H9 (cell line): ENCODE data around the gene AKAP9. TPM values are rescaled to one million over a fixed set of nuclear protein-coding genes. Genes with fewer than 3 reads are reported as not detected.
A peak's percentile ranks its signal among the peaks of the same experiment; 100 is the strongest.

Experiments used
- DNase-seq: peaks from one replicate; pipeline ENCODE4 v3.0.0-alpha.2; 2017
- H2AFZ ChIP-seq: one replicate; pipeline ENCODE4 v1.6.1; 2013; ENCODE audit warnings: mild to moderate bottlenecking, low read length, control low read depth, moderate library complexity
- H2AK5ac ChIP-seq: 2 replicates; pipeline ENCODE4 v1.6.1; 2013; ENCODE audit warnings: low read length, control low read depth, mixed read lengths; ENCODE audit not compliant: insufficient read length
- H2BK120ac ChIP-seq: one replicate; pipeline ENCODE4 v1.6.1; 2013; ENCODE audit warnings: low read depth, mild to moderate bottlenecking, low read length, control low read depth, inconsistent platforms; ENCODE audit not compliant: poor library complexity, severe bottlenecking
- H2BK12ac ChIP-seq: 2 replicates; pipeline ENCODE4 v1.6.1; 2013; ENCODE audit warnings: low read length, control low read depth, mixed read lengths, low read depth; ENCODE audit not compliant: insufficient read length
- H2BK15ac ChIP-seq: 2 replicates; pipeline ENCODE4 v1.6.1; 2013; ENCODE audit warnings: low read depth, low read length, control low read depth
- H2BK20ac ChIP-seq: one replicate; pipeline ENCODE4 v1.6.1; 2013; ENCODE audit warnings: low read depth, mild to moderate bottlenecking, low read length, control low read depth, inconsistent platforms; ENCODE audit not compliant: poor library complexity, severe bottlenecking
- H2BK5ac ChIP-seq: 2 replicates; pipeline ENCODE4 v1.6.1; 2013; ENCODE audit warnings: low read length, control low read depth, mixed read lengths; ENCODE audit not compliant: insufficient read length
- H3K14ac ChIP-seq: 2 replicates; pipeline ENCODE4 v1.6.1; 2013; ENCODE audit warnings: low read length, control low read depth; ENCODE audit not compliant: insufficient read depth
- H3K18ac ChIP-seq: 2 replicates; pipeline ENCODE4 v1.6.1; 2013; ENCODE audit warnings: low read depth, mild to moderate bottlenecking, mixed read lengths, low read length, control low read depth; ENCODE audit not compliant: insufficient read length
- H3K23ac ChIP-seq: 2 replicates; pipeline ENCODE4 v1.6.1; 2013; ENCODE audit warnings: low read length, control low read depth, mixed read lengths, low read depth; ENCODE audit not compliant: insufficient read length
- H3K23me2 ChIP-seq: 2 replicates; pipeline ENCODE4 v1.6.1; 2013; ENCODE audit warnings: low read depth, mild to moderate bottlenecking, mixed read lengths, low read length, control low read depth; ENCODE audit not compliant: insufficient read length, poor library complexity, severe bottlenecking
- H3K27ac ChIP-seq: 2 replicates; pipeline ENCODE4 v1.5.1; 2013; ENCODE audit warnings: low read length, control low read depth, mixed read lengths, low read depth; ENCODE audit not compliant: insufficient read length
- H3K27me3 ChIP-seq: 2 replicates; pipeline ENCODE4 v1.6.1; 2013; ENCODE audit warnings: low read length, control low read depth, inconsistent platforms; ENCODE audit not compliant: insufficient read depth
- H3K4ac ChIP-seq: 2 replicates; pipeline ENCODE4 v1.6.1; 2013; ENCODE audit warnings: low read depth, mild to moderate bottlenecking, control low read depth, inconsistent platforms, low read length, moderate library complexity
- H3K4me1 ChIP-seq: 2 replicates; pipeline ENCODE4 v1.6.1; 2013; ENCODE audit warnings: low read length, control low read depth, inconsistent platforms; ENCODE audit not compliant: insufficient read depth
- H3K4me2 ChIP-seq: 2 replicates; pipeline ENCODE4 v1.6.1; 2013; ENCODE audit warnings: low read length, control low read depth, mixed read lengths; ENCODE audit not compliant: insufficient read length, insufficient read depth
- H3K56ac ChIP-seq: 2 replicates; pipeline ENCODE4 v1.6.1; 2013; ENCODE audit warnings: low read depth, mild to moderate bottlenecking, mixed read lengths, low read length, control low read depth; ENCODE audit not compliant: insufficient read length
- H3K79me1 ChIP-seq: 2 replicates; pipeline ENCODE4 v1.6.1; 2013; ENCODE audit warnings: low read depth, mild to moderate bottlenecking, moderate library complexity, low read length, control low read depth, inconsistent platforms; ENCODE audit not compliant: insufficient read depth, poor library complexity, severe bottlenecking
- H3K79me2 ChIP-seq: 2 replicates; pipeline ENCODE4 v1.6.1; 2013; ENCODE audit warnings: low read length, control low read depth, inconsistent platforms; ENCODE audit not compliant: insufficient read depth
- H3K9ac ChIP-seq: 2 replicates; pipeline ENCODE4 v1.6.1; 2013; ENCODE audit warnings: low read length, control low read depth, mixed read lengths; ENCODE audit not compliant: insufficient read length; ENCODE audit errors: extremely low read depth
- H3K9me3 ChIP-seq: one replicate; pipeline ENCODE4 v1.6.1; 2013; ENCODE audit warnings: low read depth, low read length, inconsistent platforms; ENCODE audit not compliant: control insufficient read depth
- H3T11ph ChIP-seq: one replicate; pipeline ENCODE4 v1.6.1; 2013; ENCODE audit warnings: mild to moderate bottlenecking, low read length, control low read depth, inconsistent platforms
- H4K20me1 ChIP-seq: one replicate; pipeline ENCODE4 v1.6.1; 2013; ENCODE audit not compliant: control insufficient read depth, insufficient read length, insufficient read depth
- H4K5ac ChIP-seq: 2 replicates; pipeline ENCODE4 v1.6.1; 2013; ENCODE audit warnings: low read depth, mild to moderate bottlenecking, mixed read lengths, low read length, control low read depth; ENCODE audit not compliant: insufficient read length
- H4K8ac ChIP-seq: replicated peaks from 2 replicates; pipeline ENCODE4 v1.6.1; 2013; ENCODE audit warnings: low read length, control low read depth, mixed read lengths, low read depth; ENCODE audit not compliant: insufficient read length
- H4K91ac ChIP-seq: 2 replicates; pipeline ENCODE4 v1.6.1; 2013; ENCODE audit warnings: low read depth, mild to moderate bottlenecking, moderate library complexity, mixed read lengths, low read length, control low read depth; ENCODE audit not compliant: insufficient read length
- H3K27ac Mint-ChIP-seq, 3 experiments: 2 replicates in 2 of 3; 3 replicates in 1 of 3; pipeline ENCODE4 v1.8.0; 2020 to 2021; ENCODE audit warnings: mixed read lengths in 3 of 3, mild to moderate bottlenecking in 1 of 3, moderate library complexity in 1 of 3
- H3K27me3 Mint-ChIP-seq: 2 replicates; pipeline ENCODE4 v1.8.0; 2021; ENCODE audit warnings: low read depth, mild to moderate bottlenecking, moderate library complexity, mixed read lengths
- H3K36me3 Mint-ChIP-seq, 3 experiments: 2 replicates in 2 of 3; 3 replicates in 1 of 3; pipeline ENCODE4 v1.8.0; 2020 to 2021; ENCODE audit warnings: low read depth in 3 of 3, mixed read lengths in 3 of 3; ENCODE audit not compliant: insufficient read depth in 1 of 3
- H3K4me1 Mint-ChIP-seq, 2 experiments: 2 replicates each; pipeline ENCODE4 v1.8.0; 2020; ENCODE audit warnings: mixed read lengths in 2 of 2
- H3K4me3 Mint-ChIP-seq, 2 experiments: 2 replicates in 1 of 2; 3 replicates in 1 of 2; pipeline ENCODE4 v1.8.0; 2020 to 2021; ENCODE audit warnings: mild to moderate bottlenecking in 2 of 2, mixed read lengths in 2 of 2, moderate library complexity in 1 of 2
- H3K9me3 Mint-ChIP-seq, 2 experiments: 2 replicates in 1 of 2; 3 replicates in 1 of 2; pipeline ENCODE4 v1.8.0; 2020; ENCODE audit warnings: mild to moderate bottlenecking in 2 of 2, mixed read lengths in 2 of 2, moderate library complexity in 1 of 2
- CTCF ChIP-seq: fragments of 200-600 bp; sonication (generic); conservative IDR thresholded peaks from 3 replicates; pipeline ENCODE4 v1.8.0; 2021; ENCODE audit warnings: antibody characterized with exemption, mild to moderate bottlenecking
- WGBS: extraction: QIAGEN DNeasy Blood & Tissue Kit; methylation state at CpG from one replicate; pipeline ENCODE4 v1.1.7; 2013; ENCODE audit warnings: missing lambda C conversion rate, low lambda C conversion rate, mixed read lengths; ENCODE audit not compliant: insufficient read length; ENCODE audit errors: extremely low coverage; 5-methylcytosine and 5-hydroxymethylcytosine counted together
- total RNA-seq: library from RNA; stranded (reverse); gene quantifications from 2 replicates; pipeline ENCODE4 v1.2.1, GENCODE V29; 2021

The AKAP9 gene
- total RNA-seq, 1 experiment from 2014 or later: 22.4 TPM

GRCh38 chr7:92133737-92134270 lies 193.1 kb downstream of the AKAP9 start:
- peak; percentile 96 for TF ChIP-seq CTCF
- H2BK20ac ChIP-seq: no peak overlapping the region
- H3K14ac ChIP-seq: peak overlapping the region; percentile 91
- no peak overlapping the region for H2BK15ac ChIP-seq
- H3K79me1 ChIP-seq: no peaks in the 10 kb centered on the region
- no peak overlapping the region for H4K8ac ChIP-seq
- Mint-ChIP-seq H3K4me1 (peaks cover 19 to 27% of the 10 kb centered on the region in 2 experiments), H3K27ac (peak overlapping the region; percentile 100), H3K36me3 (peaks cover 12 to 27% (median 17%) of the 10 kb centered on the region in 3 experiments; a peak in 6 of 7 replicates), H3K9me3 (peaks cover 0 to 5% of the 10 kb centered on the region in 2 experiments; a peak in 2 of 5 replicates), H3K27me3 (no peaks in the 10 kb centered on the region), H3K4me3 (peak overlapping the region; percentile 98)
- peak overlapping the region; percentile 89 for H3K4me2 ChIP-seq
- no peaks in the 10 kb centered on the region for H3K9me3 ChIP-seq
- H2BK120ac ChIP-seq: no peak overlapping the region
- no peak overlapping the region for H3K4ac ChIP-seq
- H3T11ph ChIP-seq: no peak overlapping the region
- peak overlapping the region; percentile 7 for H3K18ac ChIP-seq
- no peak overlapping the region for H3K56ac ChIP-seq
- no peak overlapping the region for H2AFZ ChIP-seq
- no peaks in the 10 kb centered on the region for H4K20me1 ChIP-seq
- no peak overlapping the region for H3K27ac ChIP-seq
- peak; percentile 86 for DNase-seq
- H3K23ac ChIP-seq: no peak overlapping the region
- H3K4me1 ChIP-seq: no peaks in the 10 kb centered on the region; the same call in 1 of the 2 replicates
- no peak overlapping the region for H4K5ac ChIP-seq
- H3K79me2 ChIP-seq: peaks cover 28% of the 10 kb centered on the region; the same call in 1 of the 2 replicates
- H2AK5ac ChIP-seq: no peak overlapping the region
- WGBS: no CpG with 5 or more reads among the region's 42 CpGs
- no peaks in the 10 kb centered on the region for H3K27me3 ChIP-seq
- no peak overlapping the region for H2BK5ac ChIP-seq
- no peak overlapping the region for H4K91ac ChIP-seq
- H3K23me2 ChIP-seq: no peaks in the 10 kb centered on the region
- no peak overlapping the region for H2BK12ac ChIP-seq
- peak overlapping the region; percentile 80 for H3K9ac ChIP-seq
